Upper lobe of right lung (tissue), 1 donor: ENCODE data around the gene PDE3A. TPM values are rescaled to one million over a fixed set of nuclear protein-coding genes. Genes with fewer than 3 reads are reported as not detected.
A peak's percentile ranks its signal among the peaks of the same experiment; 100 is the strongest.

ENCODE experiments used
- ATAC-seq: fragments of 200-7000 bp; cut with Tn5 transposase; one replicate; pipeline ENCODE4 v1.9.1; 2020; ENCODE audit warnings: mild to moderate bottlenecking, moderate library complexity
- DNase-seq: peaks from one replicate; pipeline ENCODE4 v3.0.0-alpha.2; 2020
- H3K27ac ChIP-seq: fragments of 200-600 bp; one replicate; pipeline ENCODE4 v1.8.0; 2022
- H3K27me3 ChIP-seq: fragments of 200-600 bp; one replicate; pipeline ENCODE4 v1.8.0; 2022; ENCODE audit warnings: mild to moderate bottlenecking
- H3K36me3 ChIP-seq: fragments of 200-600 bp; one replicate; pipeline ENCODE4 v1.8.0; 2022
- H3K4me1 ChIP-seq: fragments of 200-600 bp; one replicate; pipeline ENCODE4 v1.8.0; 2022
- H3K4me3 ChIP-seq: fragments of 200-600 bp; one replicate; pipeline ENCODE4 v1.8.0; 2022; ENCODE audit warnings: mild to moderate bottlenecking
- H3K9me3 ChIP-seq: fragments of 200-600 bp; one replicate; pipeline ENCODE4 v1.8.0; 2022
- CTCF ChIP-seq: fragments of 200-600 bp; IDR thresholded peaks from one replicate; pipeline ENCODE4 v1.8.0; 2022; ENCODE audit warnings: antibody characterized with exemption
- intact Hi-C: fragments of 100-400 bp; cut with DNase I; formaldehyde crosslinking; loops from one replicate; pipeline ENCODE4 v1.11.0; 2022
- total RNA-seq: library from RNA; stranded (reverse); fragmentation: NEBNext Ultra II Directional; extraction: Animal tissue kit (Norgen Biotek cat#: 25700); gene quantifications from one replicate; pipeline ENCODE4 v1.2.1, GENCODE V29; 2021
- donor health status: DM: no; HTN: yes; CAD: no; lungs with severe emphysema.

PDE3A gene
- total RNA-seq, 1 donor from 2014 or later = 8.4 TPM

- intact Hi-C loops = no loop called here
- no peak overlapping the region for H3K4me3 ChIP-seq
- no peak for ATAC-seq
Observed at GRCh38 chr12:20457582-20457981, 89.2 kb downstream of the PDE3A start.

GRCh38 chr12:20458011-20458410 lies 89.7 kb downstream of the PDE3A start:
- TF ChIP-seq CTCF = no peak
- ATAC-seq (no peak), DNase-seq (no peak)
- Histone ChIP-seq H3K9me3 (no peaks in the 10 kb centered on the region), H3K27ac (no peak overlapping the region), H3K4me3 (no peak overlapping the region), H3K36me3 (no peaks in the 10 kb centered on the region), H3K4me1 (peaks cover 9% of the 10 kb centered on the region), H3K27me3 (no peaks in the 10 kb centered on the region)
- intact Hi-C loops = no loop called here

More at GRCh38 chr12:20457582-20457981, 89.2 kb downstream of the PDE3A start:
- Histone ChIP-seq H3K9me3 (no peaks in the 10 kb centered on the region), H3K27me3 (no peaks in the 10 kb centered on the region), H3K27ac (no peak overlapping the region), H3K36me3 (no peaks in the 10 kb centered on the region), H3K4me1 (peaks cover 9% of the 10 kb centered on the region)
- no peak for DNase-seq
- no peak for TF ChIP-seq CTCF

GRCh38 chr12:20459920-20460319 lies 91.6 kb downstream of the PDE3A start:
- no peak overlapping the region for H3K27ac ChIP-seq
- ATAC-seq (no peak), DNase-seq (no peak)
- intact Hi-C loops = no loop called here
- peaks cover 6% of the 10 kb centered on the region for H3K4me1 ChIP-seq
- no peak overlapping the region for H3K4me3 ChIP-seq
- no peak for TF ChIP-seq CTCF
- no peaks in the 10 kb centered on the region for H3K27me3 ChIP-seq
- no peaks in the 10 kb centered on the region for H3K9me3 ChIP-seq
- no peaks in the 10 kb centered on the region for H3K36me3 ChIP-seq

- Histone ChIP-seq H3K36me3 (no peaks in the 10 kb centered on the region), H3K27ac (no peak overlapping the region), H3K4me3 (no peak overlapping the region), H3K9me3 (no peaks in the 10 kb centered on the region), H3K27me3 (no peaks in the 10 kb centered on the region), H3K4me1 (no peaks in the 10 kb centered on the region)
- no peak for TF ChIP-seq CTCF
- ATAC-seq = no peak
- no peak for DNase-seq
- intact Hi-C loops = no loop called here
Observed at GRCh38 chr12:20460956-20461355, 92.6 kb downstream of the PDE3A start.

- Histone ChIP-seq H3K36me3 (no peaks in the 10 kb centered on the region), H3K9me3 (no peaks in the 10 kb centered on the region), H3K4me1 (no peaks in the 10 kb centered on the region), H3K27me3 (no peaks in the 10 kb centered on the region), H3K4me3 (no peak overlapping the region), H3K27ac (no peak overlapping the region)
- DNase-seq (no peak), ATAC-seq (peak; percentile 32)
- TF ChIP-seq CTCF = peak; percentile 65
- intact Hi-C loops = no loop called here
Observed at GRCh38 chr12:20463913-20464524, 95.7 kb downstream of the PDE3A start.

GRCh38 chr12:20469300-20469699 lies 101.0 kb downstream of the PDE3A start:
- DNase-seq = no peak
- H3K27ac ChIP-seq = no peak overlapping the region
- no peak for TF ChIP-seq CTCF
- no peak overlapping the region for H3K4me3 ChIP-seq
- H3K36me3 ChIP-seq = no peaks in the 10 kb centered on the region
- H3K4me1 ChIP-seq = no peaks in the 10 kb centered on the region
- intact Hi-C loops = no loop called here
- H3K27me3 ChIP-seq = no peaks in the 10 kb centered on the region
- ATAC-seq = no peak
- H3K9me3 ChIP-seq = no peaks in the 10 kb centered on the region
